HG03139 (cell line): ENCODE measurements around the gene VASN.
"Not testable (repeated sequence)": the region's sequence is repeated elsewhere in the genome, so short reads cannot be mapped to it uniquely, and the experiment has no call there.

Experiments
- ATAC-seq: cut with Tn5 transposase; IDR thresholded peaks from one replicate; pipeline ENCODE4 v1.9.1; 2021; ENCODE audit not compliant: unreplicated experiment

Gene VASN

GRCh38 chr16:4336701-4337539 lies 34.7 kb upstream of the VASN start:
- ATAC-seq: no peak

GRCh38 chr16:4337540-4338088 lies 34.0 kb upstream of the VASN start:
- ATAC-seq: no peak

DNA sequence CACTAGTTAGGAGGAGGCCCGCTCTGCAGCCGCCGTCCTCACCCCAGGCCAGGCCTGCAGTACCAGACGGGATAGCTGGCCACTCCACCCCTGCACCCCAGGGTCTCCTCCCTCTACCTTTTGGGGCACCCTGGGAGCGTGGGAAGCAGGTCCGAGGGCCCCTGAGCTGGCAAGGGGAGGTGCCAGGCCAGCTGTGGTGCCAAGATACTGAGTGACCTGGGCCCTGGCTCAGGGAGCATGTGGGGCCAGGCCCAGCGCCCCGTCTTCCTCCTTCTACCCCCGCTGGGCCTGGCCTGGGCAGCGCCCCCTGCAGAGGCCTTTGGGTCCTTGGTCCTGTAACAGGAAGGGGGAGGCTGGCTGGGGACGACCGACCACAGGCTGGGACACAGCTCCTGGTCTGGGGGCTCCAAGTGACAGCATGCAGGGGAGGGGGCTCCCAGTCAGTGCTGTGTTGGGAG lies 33.5 kb upstream of the VASN start:
- ATAC-seq: no peak

DNA sequence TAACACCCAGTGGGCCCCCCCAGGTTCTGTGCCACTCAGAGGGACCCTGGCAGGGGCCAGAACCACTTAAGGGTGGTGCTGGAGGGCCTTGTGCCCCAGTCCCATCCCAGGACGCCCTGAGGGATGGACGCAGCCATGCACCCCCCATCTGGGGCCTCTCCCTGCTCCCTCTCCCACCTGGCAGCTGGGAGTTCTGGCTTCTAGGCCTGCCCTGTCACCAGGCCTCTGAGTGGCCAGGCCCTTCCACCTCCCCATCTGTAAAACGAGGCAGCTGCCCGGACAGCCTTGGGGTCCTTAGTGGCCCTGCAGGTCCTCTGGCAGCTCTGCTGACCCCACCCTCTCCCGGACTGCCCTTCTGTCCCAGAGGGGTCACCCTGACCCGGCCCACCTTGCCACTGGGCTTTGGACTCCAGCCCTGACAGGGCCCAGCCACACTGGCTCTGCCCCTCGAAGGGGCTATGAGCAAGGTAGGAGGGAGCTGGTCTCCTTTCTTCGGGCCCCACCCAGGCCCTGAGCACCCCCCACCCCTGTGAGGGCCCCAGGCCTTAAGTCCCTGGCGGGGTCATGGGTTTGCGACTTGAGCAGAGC lies 32.8 kb upstream of the VASN start:
- ATAC-seq: no peak

DNA sequence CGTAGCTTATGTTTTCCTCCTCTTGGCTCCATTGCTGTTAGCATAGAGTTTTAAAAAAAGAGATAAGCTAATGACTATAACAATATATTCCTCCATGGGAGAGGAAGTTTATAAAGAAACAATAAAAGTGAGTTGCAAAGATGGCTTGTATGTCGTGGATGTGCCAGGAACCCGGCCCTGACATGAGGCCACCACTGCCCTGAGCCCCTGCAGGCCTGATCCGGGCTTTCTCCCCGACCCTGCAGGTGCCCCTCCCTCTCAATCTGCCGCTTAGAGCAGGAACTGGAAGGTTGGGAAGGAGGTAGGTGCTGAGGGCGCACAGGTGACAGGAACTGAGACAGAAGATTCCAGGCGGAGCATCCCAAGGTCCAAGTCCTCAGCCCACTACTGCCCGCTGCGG lies 32.2 kb upstream of the VASN start:
- no peak for ATAC-seq

- no peak for ATAC-seq
These were observed 31.7 kb upstream of the VASN start for GRCh38 chr16:4339909-4340308.

- ATAC-seq: no peak
These were observed 31.2 kb upstream of the VASN start for GRCh38 chr16:4340443-4340842.

GRCh38 chr16:4341250-4341649 lies 30.4 kb upstream of the VASN start:
- no peak for ATAC-seq

- no peak for ATAC-seq
These were observed 28.5 kb upstream of the VASN start for GRCh38 chr16:4342866-4343744.

- ATAC-seq: not testable (repeated sequence)
These were observed 27.2 kb upstream of the VASN start for GRCh38 chr16:4344300-4344982.

DNA sequence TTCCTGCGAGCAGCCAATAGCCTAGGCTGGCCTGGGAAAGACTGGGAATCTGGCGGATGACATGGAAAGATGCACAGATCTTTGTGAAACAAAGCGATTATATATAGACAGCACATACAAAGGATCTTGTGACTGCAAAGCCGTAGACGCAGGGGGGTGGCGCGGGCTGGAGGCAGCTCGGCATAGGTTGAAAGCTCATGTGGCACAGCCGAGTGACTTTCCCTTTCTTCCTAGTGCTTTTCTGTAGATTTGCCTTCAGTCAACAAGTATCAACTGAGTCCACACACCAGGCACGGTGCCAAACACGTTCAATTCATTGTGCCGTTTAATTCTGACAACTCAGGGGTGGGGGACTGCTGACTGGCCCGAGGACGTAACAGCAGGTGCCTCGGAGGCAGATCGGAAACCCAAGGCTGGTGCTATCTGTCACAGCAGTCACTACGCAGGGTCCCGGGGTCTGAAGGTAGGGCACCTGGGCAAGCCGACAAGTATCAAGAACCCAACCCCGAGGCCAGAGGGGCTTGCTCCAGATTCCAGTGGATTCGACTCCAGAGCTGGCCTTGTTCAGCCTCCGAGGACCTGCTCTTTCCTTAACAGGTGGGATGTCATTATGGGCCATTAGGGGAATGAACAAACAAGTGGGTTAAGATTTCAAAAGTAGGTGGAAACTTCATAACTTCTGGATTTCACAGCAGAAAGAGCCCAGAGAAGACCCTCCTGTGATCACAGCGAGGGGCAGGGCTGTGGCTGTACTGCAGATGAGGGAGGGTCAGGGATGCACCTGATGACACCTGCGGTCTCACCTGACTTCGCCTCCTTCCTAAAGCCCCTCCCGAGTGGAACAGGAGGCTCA lies 26.4 kb upstream of the VASN start:
- no peak for ATAC-seq

DNA sequence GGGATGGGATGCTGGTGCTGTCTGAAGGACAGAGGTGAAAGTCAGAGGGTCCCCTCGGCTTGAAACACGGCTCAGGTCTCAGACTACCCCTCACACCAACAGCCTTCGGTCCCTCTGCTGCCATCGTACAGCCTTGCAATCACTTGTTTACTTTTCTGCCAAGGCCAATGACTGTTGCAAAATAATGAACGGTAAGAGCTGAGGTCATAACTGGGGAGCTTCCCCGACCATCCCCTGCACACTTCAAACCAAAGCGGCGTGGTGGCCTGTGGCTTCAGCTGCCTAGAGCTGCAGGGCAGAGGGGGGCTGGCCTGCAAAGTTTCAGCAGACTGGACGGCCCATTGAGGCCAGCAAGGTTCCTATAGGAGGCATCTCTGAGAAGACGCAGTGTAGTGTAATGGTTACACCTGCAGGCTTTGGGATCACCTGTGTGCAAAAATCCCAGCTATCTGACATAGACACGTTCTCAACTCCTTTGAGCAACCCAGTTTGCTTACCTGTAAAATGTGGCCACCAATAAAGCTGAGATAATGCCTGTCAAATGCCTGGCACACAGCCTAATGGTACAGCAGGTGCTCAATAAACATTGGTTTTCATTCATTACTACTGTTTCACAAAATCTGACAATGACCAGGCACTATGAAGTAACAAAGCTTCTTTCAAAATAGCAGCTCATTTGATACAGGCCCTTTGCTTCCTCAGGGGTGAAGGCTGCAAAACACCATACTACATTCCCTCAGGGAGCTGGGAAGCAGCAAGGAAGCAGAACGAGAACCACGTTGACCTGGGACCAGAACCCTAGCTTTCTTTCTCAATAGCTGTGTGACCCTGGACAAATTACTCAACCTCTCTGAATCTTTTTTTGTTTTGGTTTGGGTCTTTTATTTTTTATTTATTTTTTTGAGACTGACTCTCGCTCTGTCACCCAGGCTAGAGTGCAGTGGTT lies 25.5 kb upstream of the VASN start:
- ATAC-seq: no peak

GRCh38 chr16:4347010-4347409 lies 24.6 kb upstream of the VASN start:
- no peak for ATAC-seq

GRCh38 chr16:4347765-4348509 lies 23.7 kb upstream of the VASN start:
- ATAC-seq: no peak

DNA sequence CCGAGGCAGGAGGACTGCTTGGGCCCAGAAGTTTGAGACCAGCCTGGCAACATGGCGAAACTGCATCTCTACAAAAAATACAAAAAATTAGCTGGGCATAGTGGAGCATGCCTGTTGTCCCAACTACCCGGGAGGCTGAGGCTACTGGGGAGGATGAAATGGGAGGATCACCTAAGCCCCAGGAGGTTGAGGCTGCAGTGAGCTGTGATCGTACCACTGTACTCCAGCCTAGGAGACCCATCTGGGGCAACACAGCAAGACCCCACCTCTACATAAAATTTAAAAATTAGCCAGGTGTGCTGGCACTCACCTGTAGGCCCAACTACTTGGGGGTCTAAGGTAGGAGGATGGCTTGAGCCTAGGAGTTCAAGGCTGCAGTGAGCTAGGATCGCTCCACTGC lies 22.3 kb upstream of the VASN start:
- ATAC-seq: no peak

DNA sequence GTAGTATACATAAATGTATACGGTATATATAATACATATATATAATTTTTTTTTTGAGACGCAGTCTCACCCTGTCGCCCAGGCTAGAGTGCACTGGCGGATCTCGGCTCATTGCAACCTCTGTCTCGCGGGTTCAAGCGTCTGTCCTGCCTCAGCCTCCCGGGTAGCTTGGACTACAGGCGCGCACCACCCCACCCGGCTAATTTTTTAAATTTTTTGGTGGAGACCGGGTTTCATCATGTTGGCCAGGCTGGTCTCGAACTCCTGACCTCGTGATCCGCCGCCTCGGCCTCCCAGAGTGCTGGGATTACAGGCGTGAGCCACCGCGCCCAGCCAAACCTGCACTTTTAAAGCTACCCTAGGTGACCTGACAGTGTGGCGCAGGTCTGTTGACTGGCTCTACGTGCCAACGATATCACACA lies 21.3 kb upstream of the VASN start:
- no peak for ATAC-seq

- peak; percentile 89 for ATAC-seq
These were observed 20.6 kb upstream of the VASN start, which contains the start of gene PAM16 for GRCh38 chr16:4350787-4351659. PAM16 (minus strand) TSS chr16:4351321; CDS start chr16:4351234, 87 bp downstream.
